GM18858 (cell line): ENCODE results near the gene MAP3K20.
A peak's percentile ranks its signal among the peaks of the same experiment; 100 is the strongest.
"Not testable (repeated sequence)": the region's sequence is repeated elsewhere in the genome, so short reads cannot be mapped to it uniquely, and the experiment has no call there.

Source experiments
- ATAC-seq: cut with Tn5 transposase; IDR thresholded peaks from one replicate; pipeline ENCODE4 v1.9.1; 2021; ENCODE audit not compliant: unreplicated experiment

Gene MAP3K20

GRCh38 chr2:173226899-173227698 is 151.5 kb downstream of the MAP3K20 start:
- no peak for ATAC-seq

DNA sequence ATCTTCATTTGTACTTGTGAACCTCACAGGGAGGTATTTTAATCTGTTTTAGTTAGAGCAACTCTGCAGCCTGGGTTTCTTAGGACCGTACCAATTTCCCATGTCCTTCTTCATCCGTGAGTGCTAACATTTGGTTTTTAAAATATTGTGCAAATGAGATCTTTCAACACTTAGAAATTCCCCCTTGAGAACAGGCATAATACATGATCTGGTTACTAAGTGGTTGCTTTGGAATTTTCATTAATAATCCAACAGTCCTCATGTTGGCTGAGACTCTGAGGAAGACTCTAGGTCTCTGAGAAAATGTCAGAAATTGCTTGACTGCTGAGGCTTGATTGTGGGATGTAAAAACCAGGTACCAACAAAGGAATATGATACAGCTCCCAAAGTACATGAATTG is 153.4 kb downstream of the MAP3K20 start:
- no peak for ATAC-seq

DNA sequence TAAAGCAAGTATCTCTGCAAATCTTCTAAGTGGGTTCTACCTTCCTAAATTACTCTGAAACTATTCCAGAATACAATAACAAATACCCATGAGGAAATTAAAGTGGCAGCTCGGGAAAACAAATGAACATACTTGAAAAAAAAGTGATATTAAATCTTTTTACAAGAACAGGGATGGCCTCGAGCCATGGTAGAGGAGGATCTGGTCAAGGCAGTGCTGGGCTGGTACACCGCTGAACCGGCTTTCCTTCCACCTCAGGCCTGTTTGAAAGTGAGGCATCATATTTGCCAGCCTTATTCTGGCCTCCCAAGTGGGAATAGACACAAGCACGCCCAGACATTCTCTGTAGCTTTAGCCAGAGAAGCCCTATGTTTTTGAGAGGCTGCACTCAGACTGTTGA is 154.5 kb downstream of the MAP3K20 start:
- ATAC-seq, result no peak

DNA sequence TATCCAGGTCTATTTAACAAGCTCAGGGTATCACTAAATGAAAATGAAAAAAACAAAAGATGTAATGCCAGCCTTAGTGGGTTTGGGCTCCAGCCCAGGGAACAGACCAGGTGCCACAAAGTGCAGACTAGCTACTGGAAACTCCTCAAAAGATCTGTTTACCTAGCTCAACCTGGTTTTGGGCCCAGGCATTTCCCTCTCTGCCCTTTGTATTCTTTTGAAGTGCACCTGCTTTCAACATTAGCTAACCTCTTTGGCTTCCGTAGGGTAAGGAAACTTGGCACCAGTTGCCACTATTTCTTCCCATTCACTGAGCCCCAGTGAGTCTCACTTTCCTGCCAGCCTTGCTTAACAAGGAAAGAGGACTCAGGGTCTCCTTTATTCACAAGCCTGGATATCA is 155.4 kb downstream of the MAP3K20 start:
- no peak for ATAC-seq

GRCh38 chr2:173231465-173231864 is 155.8 kb downstream of the MAP3K20 start:
- no peak for ATAC-seq

GRCh38 chr2:173232956-173233744 is 157.5 kb downstream of the MAP3K20 start:
- ATAC-seq, result no peak

DNA sequence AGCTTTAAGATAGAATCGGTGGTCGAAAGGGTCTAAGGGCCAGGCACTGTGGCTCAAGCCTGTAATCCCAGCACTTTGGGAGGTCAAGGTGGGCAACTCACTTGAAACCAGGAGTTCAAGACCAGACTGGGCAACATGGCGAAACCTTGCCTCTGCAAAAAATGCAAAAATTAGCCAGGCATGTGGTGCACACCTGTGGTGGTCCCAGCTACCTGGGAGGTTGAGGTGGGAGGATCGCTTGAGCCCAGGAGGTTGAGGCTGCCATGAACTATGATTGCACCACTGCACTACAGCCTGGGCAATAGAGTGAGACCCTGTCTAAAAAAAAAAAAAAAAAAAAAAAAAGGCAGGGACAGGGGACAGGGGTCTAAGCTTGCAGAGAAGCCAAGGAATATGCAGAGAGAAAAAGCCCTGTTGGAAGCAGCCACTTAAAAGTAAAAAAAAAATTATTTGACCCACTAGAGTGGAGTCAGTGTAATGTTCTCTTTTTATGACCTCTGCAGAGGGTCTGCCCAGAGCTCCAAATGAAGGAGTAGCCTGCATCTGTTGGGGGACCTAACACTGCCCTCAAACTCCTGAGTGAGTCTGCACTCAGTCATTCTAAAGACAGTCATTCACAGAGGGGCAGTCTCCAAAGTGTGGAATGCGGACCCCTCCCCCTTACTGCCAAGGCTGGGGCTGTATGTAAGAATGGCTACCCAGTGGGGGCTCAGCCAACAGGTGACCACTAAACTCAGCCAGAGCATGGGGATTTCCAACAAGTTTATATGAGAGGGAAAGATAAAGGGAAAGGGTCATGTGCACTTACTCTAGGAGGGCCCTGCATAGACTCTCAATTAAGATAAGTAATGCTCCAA is 160.5 kb downstream of the MAP3K20 start:
- no peak for ATAC-seq

DNA sequence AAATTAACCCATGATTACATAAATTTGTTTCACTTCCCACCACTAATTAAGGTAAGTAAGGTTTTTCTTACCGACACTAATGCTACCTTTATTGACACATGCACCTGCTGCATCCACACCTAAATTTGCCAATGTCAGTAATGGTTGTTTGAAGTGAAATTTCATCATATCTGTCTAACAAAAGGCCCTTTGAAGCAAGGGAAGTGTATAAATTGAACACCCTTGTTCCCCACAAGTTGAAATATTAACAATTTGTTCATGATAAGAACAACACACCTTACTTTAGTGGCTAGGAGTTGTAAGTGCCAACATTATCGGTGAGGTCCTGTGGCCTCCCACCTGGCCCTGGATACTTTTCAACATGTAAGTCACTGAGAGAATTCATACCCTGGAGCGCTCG is 162.7 kb downstream of the MAP3K20 start:
- ATAC-seq, result no peak

GRCh38 chr2:173238831-173239230 is 163.2 kb downstream of the MAP3K20 start:
- ATAC-seq, result no peak

GRCh38 chr2:173239644-173240043 is 164.0 kb downstream of the MAP3K20 start:
- ATAC-seq, result peak; percentile 99

DNA sequence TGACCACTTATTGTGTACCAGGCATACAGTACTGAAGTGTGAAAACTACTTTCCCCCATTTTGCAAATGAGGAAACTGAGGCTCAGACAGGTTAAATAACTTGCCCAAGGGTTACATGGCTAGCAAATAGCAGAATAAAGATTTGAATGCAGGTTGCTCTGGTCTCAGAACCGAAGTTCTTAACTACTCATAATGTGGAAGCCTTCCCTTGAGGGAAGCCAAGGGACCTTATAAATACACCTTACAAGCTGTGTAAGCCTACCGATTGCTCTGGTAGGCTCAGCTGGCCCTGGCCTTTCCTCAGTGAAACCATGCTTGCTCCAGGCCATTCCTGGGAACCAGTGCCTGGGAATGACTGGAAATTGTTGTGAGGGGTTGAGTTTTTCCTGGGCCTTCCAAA is 164.4 kb downstream of the MAP3K20 start:
- no peak for ATAC-seq

- no peak for ATAC-seq
Observed at GRCh38 chr2:173241643-173242042, 166.0 kb downstream of the MAP3K20 start.

DNA sequence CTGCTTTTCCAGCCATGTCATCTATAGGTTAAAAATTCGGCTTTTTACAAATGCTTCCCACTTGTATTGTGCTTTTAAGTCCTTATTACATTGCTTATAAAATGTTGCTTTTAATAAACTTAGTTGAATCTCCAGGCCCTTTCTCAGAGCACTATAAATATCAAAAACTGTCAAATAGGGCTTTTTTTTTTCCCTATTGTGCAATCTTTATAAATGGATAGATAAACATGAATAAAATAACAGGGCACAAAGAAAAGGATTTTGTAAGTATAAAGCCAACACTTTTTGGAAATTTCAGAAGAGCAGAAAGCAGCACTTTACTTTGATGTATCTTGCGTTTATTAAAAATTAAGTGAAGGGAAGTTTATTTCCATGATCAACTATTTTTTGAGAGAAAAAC is 171.5 kb downstream of the MAP3K20 start:
- ATAC-seq, result no peak

GRCh38 chr2:173248381-173248780 is 172.7 kb downstream of the MAP3K20 start:
- no peak for ATAC-seq

- ATAC-seq, result no peak
Observed at GRCh38 chr2:173249661-173250641, 174.3 kb downstream of the MAP3K20 start.

DNA sequence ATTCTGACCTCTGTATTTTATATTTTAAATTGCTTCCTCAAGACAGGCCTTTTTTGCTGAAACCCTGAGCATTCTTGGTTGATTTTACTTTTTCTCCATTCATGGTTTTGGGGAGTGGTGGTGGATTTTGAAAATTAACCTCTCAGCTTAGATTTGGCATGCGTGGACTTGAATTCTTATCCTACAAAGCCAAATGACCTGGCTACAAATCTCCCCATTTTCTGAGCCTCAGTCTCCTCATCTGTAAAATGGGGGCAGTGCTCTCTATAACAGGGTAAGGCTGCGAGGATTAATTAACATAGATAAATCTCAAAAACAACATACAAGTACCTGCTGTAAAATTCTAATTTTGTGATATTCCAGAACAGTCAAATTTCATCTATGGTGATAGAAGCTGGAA is 175.6 kb downstream of the MAP3K20 start:
- no peak for ATAC-seq

GRCh38 chr2:173252581-173252980 is 176.9 kb downstream of the MAP3K20 start:
- ATAC-seq, result no peak

DNA sequence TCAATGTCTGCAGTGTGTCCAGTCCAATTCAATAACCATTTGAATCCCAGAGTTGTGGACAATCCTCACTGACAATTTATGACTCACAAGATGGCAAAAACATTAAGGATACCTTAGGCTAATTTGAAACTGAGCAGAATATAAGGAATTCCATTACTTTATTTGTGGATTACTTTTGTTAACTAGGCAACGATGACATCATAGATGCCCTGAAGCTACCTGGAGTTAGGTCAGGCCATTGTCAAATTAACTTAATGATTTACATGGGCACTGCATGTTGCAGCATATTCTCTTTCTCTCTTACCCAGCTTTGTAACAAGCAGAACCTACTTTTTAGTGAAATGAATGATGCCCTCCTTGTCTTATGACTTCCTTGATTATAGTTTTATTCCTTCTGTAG is 179.0 kb downstream of the MAP3K20 start:
- ATAC-seq, result no peak

GRCh38 chr2:173258701-173259100 is 183.1 kb downstream of the MAP3K20 start:
- no peak for ATAC-seq

DNA sequence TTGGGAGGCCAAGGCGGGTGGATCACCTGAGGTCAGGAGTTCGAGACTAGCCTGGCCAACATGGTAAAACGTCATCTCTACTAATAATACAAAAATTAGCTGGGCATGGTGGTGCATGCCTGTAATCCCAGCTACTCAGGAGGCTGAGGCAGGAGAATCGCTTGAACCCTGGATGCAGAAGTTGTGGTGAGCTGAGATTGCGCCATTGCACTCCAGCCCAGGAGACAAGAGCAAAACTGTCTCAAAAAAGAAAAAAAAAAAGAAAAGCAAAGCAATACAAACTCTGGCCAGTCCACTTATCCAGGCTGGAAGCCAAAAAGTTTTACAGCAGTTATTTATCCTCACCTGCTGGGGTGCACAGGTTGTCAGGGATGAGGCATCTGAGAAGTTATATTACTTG is 186.7 kb downstream of the MAP3K20 start:
- ATAC-seq, result not testable (repeated sequence)
